Left ventricle myocardium inferior (tissue), 1 donor: ENCODE data around the gene WDR27. TPM values are rescaled to one million over a fixed set of nuclear protein-coding genes. Genes with fewer than 3 reads are reported as not detected.

Source experiments
- DNase-seq: peaks from one replicate; pipeline ENCODE4 v3.0.0-alpha.2; 2020
- H3K27ac ChIP-seq: fragments of 200-600 bp; replicated peaks from 2 replicates; pipeline ENCODE4 v1.8.0; 2021
- H3K27me3 ChIP-seq: fragments of 200-600 bp; 2 replicates; pipeline ENCODE4 v1.8.0; 2021; ENCODE audit warnings: low read depth
- H3K36me3 ChIP-seq: fragments of 200-600 bp; 2 replicates; pipeline ENCODE4 v1.8.0; 2021
- H3K4me1 ChIP-seq: fragments of 200-600 bp; 2 replicates; pipeline ENCODE4 v1.8.0; 2021
- H3K4me3 ChIP-seq: fragments of 200-600 bp; 2 replicates; pipeline ENCODE4 v1.8.0; 2021; ENCODE audit warnings: mild to moderate bottlenecking, moderate library complexity
- H3K9me3 ChIP-seq: fragments of 200-600 bp; replicated peaks from 2 replicates; pipeline ENCODE4 v1.8.0; 2021
- CTCF ChIP-seq: fragments of 200-600 bp; IDR thresholded peaks from 2 replicates; pipeline ENCODE4 v1.8.0; 2021; ENCODE audit warnings: antibody characterized with exemption, mild to moderate bottlenecking, borderline replicate concordance
- intact Hi-C: fragments of 100-400 bp; cut with micrococcal nuclease; formaldehyde crosslinking; loops from one replicate; pipeline ENCODE4 v1.11.0; 2022
- total RNA-seq: library from RNA; stranded (reverse); fragmentation: NEBNext Ultra II Directional; extraction: Animal tissue kit (Norgen Biotek cat#: 25700); gene quantifications from one replicate; pipeline ENCODE4 v1.2.1, GENCODE V29; 2021
- donor health status: DM: no; HTN: yes; CAD: no; lungs with severe emphysema.

The WDR27 gene
- total RNA-seq, 1 donor from 2014 or later = 9.1 TPM

- Histone ChIP-seq H3K27me3 (no peaks in the 10 kb centered on the region), H3K27ac (no peak overlapping the region), H3K9me3 (no peaks in the 10 kb centered on the region), H3K4me1 (no peaks in the 10 kb centered on the region), H3K4me3 (no peak overlapping the region), H3K36me3 (peaks cover 21% of the 10 kb centered on the region)
- no peak for DNase-seq
- intact Hi-C loops = no loop called here
- TF ChIP-seq CTCF = no peak
Observed at GRCh38 chr6:169627736-169628607, 73.9 kb downstream of the WDR27 start.

DNA sequence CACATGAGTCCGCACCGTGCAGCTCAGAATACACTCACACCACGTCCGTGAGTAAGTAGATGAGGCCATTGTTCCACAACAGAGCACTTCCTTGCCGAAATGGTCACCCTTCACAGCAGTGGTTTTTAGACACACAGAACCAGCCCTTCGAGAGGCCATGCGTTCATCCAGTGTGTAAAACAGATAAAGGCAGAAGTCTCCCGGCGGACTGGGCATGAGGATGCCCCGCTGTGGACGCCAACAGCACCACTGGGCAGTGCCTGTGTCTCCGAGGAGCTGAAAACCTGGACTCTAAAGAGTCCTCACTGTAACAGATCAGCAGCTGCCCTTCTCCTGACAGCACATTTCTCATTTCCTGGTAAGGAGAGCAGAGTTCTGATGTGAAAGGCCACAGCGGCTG is 75.2 kb downstream of the WDR27 start:
- Histone ChIP-seq H3K4me1 (no peaks in the 10 kb centered on the region), H3K27ac (no peak overlapping the region), H3K27me3 (no peaks in the 10 kb centered on the region), H3K36me3 (peaks cover 16% of the 10 kb centered on the region), H3K4me3 (no peak overlapping the region), H3K9me3 (no peaks in the 10 kb centered on the region)
- TF ChIP-seq CTCF = no peak
- intact Hi-C loops = no loop called here
- DNase-seq = no peak

GRCh38 chr6:169626169-169626568 is 75.7 kb downstream of the WDR27 start:
- Histone ChIP-seq H3K36me3 (peaks cover 16% of the 10 kb centered on the region), H3K27ac (no peak overlapping the region), H3K4me3 (no peak overlapping the region), H3K4me1 (no peaks in the 10 kb centered on the region), H3K27me3 (no peaks in the 10 kb centered on the region), H3K9me3 (no peaks in the 10 kb centered on the region)
- no peak for DNase-seq
- no peak for TF ChIP-seq CTCF
- intact Hi-C loops = no loop called here

- no peak for DNase-seq
- no peaks in the 10 kb centered on the region for H3K27me3 ChIP-seq
- H3K4me3 ChIP-seq = no peak overlapping the region
- peaks cover 16% of the 10 kb centered on the region for H3K36me3 ChIP-seq
- no peaks in the 10 kb centered on the region for H3K9me3 ChIP-seq
- H3K27ac ChIP-seq = no peak overlapping the region
- TF ChIP-seq CTCF = no peak
- intact Hi-C loops = no loop called here
- no peaks in the 10 kb centered on the region for H3K4me1 ChIP-seq
Observed at GRCh38 chr6:169625376-169625775, 76.5 kb downstream of the WDR27 start.

DNA sequence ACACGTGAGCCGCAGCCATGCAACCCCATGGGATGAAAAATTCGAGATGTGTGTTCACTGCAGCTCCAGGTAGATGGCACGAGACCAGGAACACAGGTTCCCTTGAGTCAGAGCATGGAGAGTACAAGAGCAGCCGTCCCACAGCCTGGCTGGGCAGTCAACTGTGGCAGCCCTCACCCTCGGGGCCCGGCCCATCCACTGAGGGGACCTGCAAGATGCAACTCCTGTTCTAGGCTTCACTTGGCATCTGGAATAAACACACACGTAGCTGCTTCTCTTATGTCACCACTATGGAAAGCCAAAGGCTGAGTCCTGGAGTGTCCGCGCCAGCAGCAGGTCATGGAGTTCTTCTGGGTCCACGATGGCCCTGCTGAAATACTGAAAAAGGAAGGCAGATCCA is 77.0 kb downstream of the WDR27 start:
- DNase-seq = no peak
- H3K9me3 ChIP-seq = no peaks in the 10 kb centered on the region
- intact Hi-C loops = no loop called here
- no peak for TF ChIP-seq CTCF
- no peaks in the 10 kb centered on the region for H3K4me1 ChIP-seq
- peaks cover 16% of the 10 kb centered on the region for H3K36me3 ChIP-seq
- no peaks in the 10 kb centered on the region for H3K27me3 ChIP-seq
- no peak overlapping the region for H3K27ac ChIP-seq
- no peak overlapping the region for H3K4me3 ChIP-seq
